NCI-H1694 treated with DMSO at 0.1 percent for 48 hours (cell line): ENCODE results near the gene C5.

Source experiments
- DNase-seq: peaks from one replicate; lab custom pipeline; 2025; lab: John Stamatoyannopoulos, UW

Gene C5

GRCh38 chr9:120909904-120910303, 140.2 kb downstream of the C5 start:
- no peak for DNase-seq

GRCh38 chr9:120905315-120906164, 144.5 kb downstream of the C5 start:
- DNase-seq: no peak

GRCh38 chr9:120904978-120905301, 145.1 kb downstream of the C5 start:
- no peak for DNase-seq

DNA sequence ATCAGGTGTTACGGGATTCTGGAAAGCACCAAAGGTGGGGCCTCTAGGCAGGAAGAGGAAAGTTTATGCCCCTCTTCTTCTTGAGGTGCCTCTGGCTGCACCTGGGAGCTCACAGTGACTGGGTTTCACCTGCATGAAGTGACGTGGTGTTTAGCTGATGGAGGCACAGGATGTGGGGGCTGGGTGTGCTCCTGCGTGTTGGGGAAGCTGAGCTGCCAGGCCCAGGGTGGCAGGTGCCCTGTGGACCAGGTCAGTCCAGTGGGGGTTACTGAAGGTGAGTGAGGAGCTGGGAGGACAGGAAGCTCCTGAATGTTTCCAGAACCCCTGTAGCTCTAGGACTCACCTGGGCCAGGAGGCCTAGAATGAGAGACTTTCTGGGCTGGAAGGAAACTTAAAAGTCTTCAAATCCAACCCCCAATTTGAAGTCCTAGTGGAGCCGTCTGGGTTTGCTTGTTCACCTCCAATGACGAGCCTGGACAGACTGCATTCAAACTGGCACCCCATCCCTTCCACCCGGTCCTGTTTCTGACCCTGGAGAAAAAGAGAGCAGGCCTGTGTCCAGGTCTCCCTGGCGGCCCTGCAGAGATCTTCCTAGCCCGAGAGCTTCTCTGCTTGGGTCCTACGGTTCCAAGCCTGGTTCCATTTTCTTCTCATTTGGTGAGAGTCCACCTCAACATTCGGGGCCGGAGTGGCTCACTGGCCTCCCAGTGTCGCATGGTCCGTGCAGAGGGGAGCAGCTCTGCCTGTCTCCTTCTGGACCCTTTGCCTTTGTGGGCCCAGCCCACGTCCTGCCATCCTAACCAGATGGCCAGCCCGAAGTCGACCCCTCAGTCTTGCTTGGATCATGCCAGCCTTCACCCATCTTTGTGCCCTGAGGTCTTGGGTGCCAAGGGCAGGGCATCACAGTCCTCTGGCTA, 145.8 kb downstream of the C5 start:
- no peak for DNase-seq

DNA sequence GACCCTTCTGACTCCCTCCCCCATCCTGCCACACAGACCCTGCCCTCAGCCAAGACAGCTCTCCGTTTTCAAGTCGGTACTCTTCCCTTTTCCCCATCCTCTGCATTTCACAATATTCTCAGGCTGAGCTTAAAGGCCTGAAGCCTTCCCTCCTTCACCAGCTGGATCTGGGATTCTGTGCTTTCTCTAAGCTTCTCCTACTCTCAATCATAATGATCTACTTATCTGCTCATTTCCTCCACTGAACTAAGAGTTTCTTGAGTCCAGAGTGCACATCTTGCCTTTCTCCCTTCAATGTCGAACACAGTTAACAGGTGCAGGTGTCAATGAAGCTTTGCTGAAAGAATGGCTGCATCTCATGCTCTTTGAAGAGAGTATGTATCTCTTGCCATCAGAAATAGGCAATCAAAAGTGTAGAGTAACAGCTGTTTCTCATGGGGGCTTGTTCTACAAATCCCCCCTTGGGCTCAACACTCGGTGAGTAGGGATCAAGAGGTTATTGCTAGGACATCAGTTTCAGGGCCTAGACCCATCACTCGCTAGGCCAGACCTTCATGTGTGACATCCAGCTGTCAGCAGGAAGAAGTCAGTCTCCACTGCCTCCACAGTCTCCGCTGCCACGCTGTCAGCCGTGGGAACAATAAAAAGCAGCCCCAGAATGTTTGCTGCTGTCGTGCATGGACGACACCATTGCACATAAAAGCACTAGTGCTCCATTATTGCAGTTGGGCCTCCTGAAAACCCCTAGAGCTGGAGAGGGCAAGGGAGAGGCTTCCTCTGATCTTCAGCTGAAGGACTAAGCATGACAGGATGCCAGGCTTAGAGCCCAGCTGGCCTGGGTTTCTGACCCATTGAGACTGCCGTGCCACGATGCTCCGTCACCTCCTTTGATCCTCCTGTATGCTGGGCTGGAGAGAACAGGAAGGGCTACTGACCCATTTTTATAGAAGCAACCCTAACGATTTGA, 147.2 kb downstream of the C5 start:
- DNase-seq: no peak
